A549 (cell line): Measurements from ENCODE around the gene NTN1.

ENCODE experiments used
- CBX2 ChIP-seq: fragments of 200-600 bp; sonication (generic); IDR thresholded peaks from 2 replicates; pipeline ENCODE4 v1.6.1; 2016; ENCODE audit warnings: low read depth, mild to moderate bottlenecking, borderline replicate concordance
- CHD4 ChIP-seq: fragments of 200-600 bp; sonication (generic); IDR thresholded peaks from 2 replicates; pipeline ENCODE4 v1.6.1; 2016; ENCODE audit warnings: antibody characterized with exemption, mild to moderate bottlenecking, borderline replicate concordance
- CTCF ChIP-seq: fragments of >200 bp; sonication (Bioruptor Twin); formaldehyde crosslinking; IDR thresholded peaks from 3 replicates; pipeline ENCODE4 v1.5.1; 2016
- SREBF2 ChIP-seq: fragments of 450-650 bp; IDR thresholded peaks from 2 replicates; pipeline ENCODE4 v1.6.1; 2014; ENCODE audit warnings: mild to moderate bottlenecking, moderate library complexity

GRCh38 chr17:9090641-9091096 lies 69.4 kb downstream of the NTN1 start:
- TF ChIP-seq SREBF2 (no peak), CTCF (no peak), CHD4 (no peak), CBX2 (no peak)
